Measurements from ENCODE around the gene SLCO2A1. TPM values are rescaled to one million over a fixed set of nuclear protein-coding genes. Genes with fewer than 3 reads are reported as not detected.

SLCO2A1 gene
- total RNA-seq, 4 donors from 2014 or later: 3.3 to 18.9 (median 6.0) TPM

- Histone ChIP-seq H3K27me3 (no peaks in the 10 kb centered on the region), H3K4me3 (no peak overlapping the region), H3K36me3 (peaks cover 0 to 20% (median 0%) of the 10 kb centered on the region in 3 donors), H3K27ac (peak overlapping the region in 2 of 4 donors; percentile 40 to 44), H3K9me3 (no peaks in the 10 kb centered on the region), H3K4me1 (peaks cover 0 to 39% (median 3%) of the 10 kb centered on the region in 3 donors)
- no peak for DNase-seq
- TF ChIP-seq, protein P1, sequence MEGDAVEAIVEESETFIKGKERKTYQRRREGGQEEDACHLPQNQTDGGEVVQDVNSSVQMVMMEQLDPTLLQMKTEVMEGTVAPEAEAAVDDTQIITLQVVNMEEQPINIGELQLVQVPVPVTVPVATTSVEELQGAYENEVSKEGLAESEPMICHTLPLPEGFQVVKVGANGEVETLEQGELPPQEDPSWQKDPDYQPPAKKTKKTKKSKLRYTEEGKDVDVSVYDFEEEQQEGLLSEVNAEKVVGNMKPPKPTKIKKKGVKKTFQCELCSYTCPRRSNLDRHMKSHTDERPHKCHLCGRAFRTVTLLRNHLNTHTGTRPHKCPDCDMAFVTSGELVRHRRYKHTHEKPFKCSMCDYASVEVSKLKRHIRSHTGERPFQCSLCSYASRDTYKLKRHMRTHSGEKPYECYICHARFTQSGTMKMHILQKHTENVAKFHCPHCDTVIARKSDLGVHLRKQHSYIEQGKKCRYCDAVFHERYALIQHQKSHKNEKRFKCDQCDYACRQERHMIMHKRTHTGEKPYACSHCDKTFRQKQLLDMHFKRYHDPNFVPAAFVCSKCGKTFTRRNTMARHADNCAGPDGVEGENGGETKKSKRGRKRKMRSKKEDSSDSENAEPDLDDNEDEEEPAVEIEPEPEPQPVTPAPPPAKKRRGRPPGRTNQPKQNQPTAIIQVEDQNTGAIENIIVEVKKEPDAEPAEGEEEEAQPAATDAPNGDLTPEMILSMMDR (IDR thresholded peaks at IDR 0.05): no peak
- TF ChIP-seq POLR2A (IDR thresholded peaks at IDR 0.05): no peak
- 32 to 36% methylated on average over 2 to 8 of the region's 10 CpGs for WGBS, 2 donors
- intact Hi-C loops (cut with DNase I): no loop called here
These were observed 91.7 kb downstream of the SLCO2A1 start for GRCh38 chr3:133937756-133938601.

DNA sequence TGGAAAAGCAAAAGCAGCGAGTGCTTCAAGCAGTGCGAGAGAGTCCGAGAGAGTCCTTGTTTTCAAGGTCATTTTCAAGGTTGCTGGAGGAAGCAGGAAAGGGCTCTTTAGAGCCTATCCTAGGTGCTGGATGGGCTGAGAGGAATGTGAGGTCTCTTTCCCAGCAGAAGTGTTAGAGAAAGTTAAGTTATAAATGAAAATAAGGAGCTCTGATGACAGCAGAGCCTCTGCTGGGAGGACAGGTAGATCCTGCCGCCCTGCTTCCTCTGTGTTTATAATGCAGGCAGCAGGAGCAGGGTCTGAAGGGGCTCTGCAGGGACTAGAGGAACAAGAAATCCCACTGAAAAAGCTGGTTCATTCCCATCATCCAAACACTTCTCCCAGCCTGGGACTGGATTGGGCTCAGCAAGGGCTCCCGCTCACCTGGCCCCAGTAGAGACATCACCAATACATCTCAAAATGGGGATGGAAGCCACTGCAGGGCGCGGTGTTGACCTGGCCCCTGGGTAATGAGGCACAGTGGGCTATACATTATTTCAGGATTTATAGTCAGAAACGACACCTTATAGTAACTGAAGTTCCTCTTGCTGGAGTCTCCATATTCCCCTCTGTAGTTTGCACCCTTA, 92.6 kb downstream of the SLCO2A1 start:
- intact Hi-C loops (cut with DNase I): no loop called here
- Histone ChIP-seq H3K27me3 (no peaks in the 10 kb centered on the region), H3K4me3 (no peak overlapping the region), H3K27ac (peak overlapping the region in 1 of 4 donors; percentile 7), H3K9me3 (no peaks in the 10 kb centered on the region), H3K36me3 (peaks cover 0 to 20% (median 0%) of the 10 kb centered on the region in 3 donors), H3K4me1 (peaks cover 0 to 31% (median 0%) of the 10 kb centered on the region in 3 donors)
- 80 to 81% methylated on average over 8 of the region's 8 CpGs for WGBS, 2 donors
- DNase-seq: no peak
- no peak for TF ChIP-seq POLR2A (IDR thresholded peaks at IDR 0.05)
- TF ChIP-seq, protein P1 (IDR thresholded peaks at IDR 0.05): no peak

DNA sequence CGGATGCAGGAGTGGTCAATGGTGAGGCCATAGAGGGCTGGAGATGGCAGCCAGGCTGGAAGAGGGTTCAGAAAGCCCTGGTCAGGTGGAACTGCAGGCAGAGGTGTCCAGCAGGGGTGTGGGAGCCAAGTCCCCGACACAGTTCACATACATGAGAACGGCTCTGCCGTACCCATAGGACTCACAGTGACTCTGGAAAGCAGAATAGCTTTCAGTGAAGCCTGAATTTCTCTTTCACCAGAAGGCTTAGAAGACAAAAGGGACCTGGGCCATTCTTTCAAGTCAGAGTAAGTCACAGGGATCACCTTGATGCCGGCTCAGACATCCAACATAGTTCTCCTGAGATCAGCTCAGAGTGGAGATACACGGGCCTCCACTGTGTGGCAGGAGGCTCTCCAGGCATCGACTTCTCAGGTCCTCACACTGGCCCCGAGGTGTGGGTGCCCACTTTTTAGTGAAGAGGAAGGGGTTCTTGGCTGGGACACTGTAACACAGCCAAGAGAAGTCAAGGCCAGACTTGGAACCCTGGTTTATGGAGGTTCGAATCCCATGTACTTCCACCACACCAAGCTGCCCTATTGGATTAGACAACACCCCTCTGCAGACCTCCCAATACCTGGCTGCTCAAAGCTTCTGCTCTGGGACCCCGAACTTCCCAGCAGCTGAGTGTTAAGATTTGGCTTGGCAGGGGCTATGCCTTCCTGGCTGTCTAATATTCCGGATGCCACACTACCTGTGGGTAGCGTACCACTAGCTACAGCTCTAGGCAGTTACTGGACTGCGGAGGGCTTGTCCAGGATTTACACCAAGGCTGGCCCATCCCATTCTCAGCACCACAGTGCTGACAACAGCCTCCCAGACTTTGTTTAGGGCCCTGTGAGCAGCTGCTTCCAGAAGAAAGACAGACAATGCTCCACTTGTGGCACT, 93.6 kb downstream of the SLCO2A1 start:
- Histone ChIP-seq H3K27me3 (no peaks in the 10 kb centered on the region), H3K36me3 (peaks cover 0 to 20% (median 0%) of the 10 kb centered on the region in 3 donors), H3K27ac (no peak overlapping the region), H3K4me1 (peaks cover 0 to 21% (median 0%) of the 10 kb centered on the region in 3 donors), H3K9me3 (no peaks in the 10 kb centered on the region), H3K4me3 (no peak overlapping the region)
- 91 to 100% methylated on average over 4 to 8 of the region's 13 CpGs for WGBS, 2 donors
- TF ChIP-seq, protein P1 (IDR thresholded peaks at IDR 0.05): no peak
- TF ChIP-seq POLR2A (IDR thresholded peaks at IDR 0.05): no peak
- intact Hi-C loops (cut with DNase I): no loop called here
- no peak for DNase-seq

DNA sequence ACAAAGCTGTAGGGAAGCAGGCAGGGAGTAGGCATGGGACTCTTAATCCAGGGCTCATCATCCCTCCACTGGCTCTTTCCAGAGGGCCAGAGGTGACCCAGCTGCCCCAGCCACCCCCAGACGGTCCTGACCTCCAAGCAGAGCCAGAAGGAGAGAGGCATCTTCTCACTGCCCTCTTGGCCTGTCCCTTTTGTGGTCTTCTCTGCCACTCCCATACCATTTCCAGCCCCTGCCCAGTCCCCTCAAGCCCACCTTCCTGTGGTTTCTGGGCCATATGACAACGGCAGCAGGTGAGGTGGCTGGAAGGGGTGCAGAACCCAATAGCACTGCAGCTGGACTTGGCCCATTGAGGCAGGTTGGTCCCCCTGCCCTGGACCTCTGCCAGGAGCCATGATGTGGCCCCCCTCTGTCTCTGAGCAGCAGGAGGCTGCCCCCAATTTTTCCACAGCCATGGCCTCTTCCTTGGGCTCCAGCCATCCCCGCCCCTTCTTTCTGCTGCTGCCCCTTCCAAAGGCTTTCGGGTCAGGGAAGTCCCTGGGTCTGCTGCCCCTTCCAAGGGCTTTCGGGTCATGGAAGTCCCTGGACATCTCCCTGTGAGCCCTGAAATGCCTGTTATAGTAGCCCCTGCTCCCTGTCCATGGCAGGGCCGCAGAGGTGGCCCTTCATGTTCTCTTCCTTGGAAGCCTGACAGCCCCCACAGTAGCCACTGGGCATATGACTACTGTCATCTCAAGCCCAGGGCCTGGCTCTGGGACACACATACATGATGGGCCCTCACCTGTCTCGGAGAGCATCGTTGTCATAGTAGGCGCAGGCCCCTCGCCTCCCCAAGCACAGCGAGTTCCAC, 94.5 kb downstream of the SLCO2A1 start:
- Histone ChIP-seq H3K9me3 (no peaks in the 10 kb centered on the region), H3K4me1 (peaks cover 0 to 20% (median 0%) of the 10 kb centered on the region in 3 donors), H3K27me3 (no peaks in the 10 kb centered on the region), H3K36me3 (peaks cover 0 to 20% (median 0%) of the 10 kb centered on the region in 3 donors), H3K4me3 (no peak overlapping the region), H3K27ac (no peak overlapping the region)
- intact Hi-C loops (cut with DNase I): no loop called here
- DNase-seq: no peak
- TF ChIP-seq, protein P1 (IDR thresholded peaks at IDR 0.05): no peak
- TF ChIP-seq POLR2A (IDR thresholded peaks at IDR 0.05): no peak
- 90 to 100% methylated on average over 1 to 3 of the region's 11 CpGs for WGBS, 2 donors
